ENCODE measurements around the gene PNMA1.

DNA sequence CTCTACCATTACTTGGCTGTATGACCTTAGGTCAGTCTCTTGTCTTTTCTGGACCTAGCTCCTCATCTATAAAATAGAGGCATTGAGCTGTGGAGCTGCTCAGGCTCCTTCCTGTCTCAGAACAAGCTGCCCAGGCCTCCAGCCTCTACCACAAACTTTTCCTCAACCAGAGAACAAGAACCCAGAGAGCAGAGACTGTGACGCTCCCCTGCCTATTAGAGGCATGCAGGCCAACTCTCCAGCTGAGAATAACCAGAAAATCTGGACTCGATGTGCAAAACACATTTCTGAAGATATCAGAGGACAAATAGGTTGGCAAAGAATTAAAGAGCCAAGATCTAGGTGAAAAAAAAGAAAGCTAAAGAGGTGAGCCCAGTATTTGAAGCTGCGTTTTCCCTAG is 17.8 kb upstream of the PNMA1 start:
- no peak for TF ChIP-seq EZH2 (IDR thresholded peaks at IDR 0.05; ENCODE audit: borderline replicate concordance, low read depth, low read length)
- TF ChIP-seq, protein P1, sequence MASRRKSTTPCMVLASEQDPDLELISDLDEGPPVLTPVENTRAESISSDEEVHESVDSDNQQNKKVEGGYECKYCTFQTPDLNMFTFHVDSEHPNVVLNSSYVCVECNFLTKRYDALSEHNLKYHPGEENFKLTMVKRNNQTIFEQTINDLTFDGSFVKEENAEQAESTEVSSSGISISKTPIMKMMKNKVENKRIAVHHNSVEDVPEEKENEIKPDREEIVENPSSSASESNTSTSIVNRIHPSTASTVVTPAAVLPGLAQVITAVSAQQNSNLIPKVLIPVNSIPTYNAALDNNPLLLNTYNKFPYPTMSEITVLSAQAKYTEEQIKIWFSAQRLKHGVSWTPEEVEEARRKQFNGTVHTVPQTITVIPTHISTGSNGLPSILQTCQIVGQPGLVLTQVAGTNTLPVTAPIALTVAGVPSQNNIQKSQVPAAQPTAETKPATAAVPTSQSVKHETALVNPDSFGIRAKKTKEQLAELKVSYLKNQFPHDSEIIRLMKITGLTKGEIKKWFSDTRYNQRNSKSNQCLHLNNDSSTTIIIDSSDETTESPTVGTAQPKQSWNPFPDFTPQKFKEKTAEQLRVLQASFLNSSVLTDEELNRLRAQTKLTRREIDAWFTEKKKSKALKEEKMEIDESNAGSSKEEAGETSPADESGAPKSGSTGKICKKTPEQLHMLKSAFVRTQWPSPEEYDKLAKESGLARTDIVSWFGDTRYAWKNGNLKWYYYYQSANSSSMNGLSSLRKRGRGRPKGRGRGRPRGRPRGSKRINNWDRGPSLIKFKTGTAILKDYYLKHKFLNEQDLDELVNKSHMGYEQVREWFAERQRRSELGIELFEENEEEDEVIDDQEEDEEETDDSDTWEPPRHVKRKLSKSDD (conservative IDR thresholded peaks at IDR 0.05; ENCODE audit: low read length): no peak
- no peak for TF ChIP-seq TAF7 (tag; IDR thresholded peaks at IDR 0.05)
- no peak for TF ChIP-seq EHMT2 (IDR thresholded peaks at IDR 0.05)
- TF ChIP-seq, protein P2, sequence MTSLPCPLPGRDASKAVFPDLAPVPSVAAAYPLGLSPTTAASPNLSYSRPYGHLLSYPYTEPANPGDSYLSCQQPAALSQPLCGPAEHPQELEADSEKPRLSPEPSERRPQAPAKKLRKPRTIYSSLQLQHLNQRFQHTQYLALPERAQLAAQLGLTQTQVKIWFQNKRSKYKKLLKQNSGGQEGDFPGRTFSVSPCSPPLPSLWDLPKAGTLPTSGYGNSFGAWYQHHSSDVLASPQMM (CRISPR knock-in tag; IDR thresholded peaks at IDR 0.05): no peak
- TF ChIP-seq, protein P3, sequence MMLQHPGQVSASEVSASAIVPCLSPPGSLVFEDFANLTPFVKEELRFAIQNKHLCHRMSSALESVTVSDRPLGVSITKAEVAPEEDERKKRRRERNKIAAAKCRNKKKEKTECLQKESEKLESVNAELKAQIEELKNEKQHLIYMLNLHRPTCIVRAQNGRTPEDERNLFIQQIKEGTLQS (IDR thresholded peaks at IDR 0.05): no peak
- TF ChIP-seq, protein P3 (CRISPR knock-in tag; conservative IDR thresholded peaks at IDR 0.05): no peak
- no peak for TF ChIP-seq SRF (CRISPR knock-in tag; IDR thresholded peaks at IDR 0.05)
- no peak for TF ChIP-seq ZNF785 (CRISPR knock-in tag; IDR thresholded peaks at IDR 0.05)
- TF ChIP-seq, protein P4, sequence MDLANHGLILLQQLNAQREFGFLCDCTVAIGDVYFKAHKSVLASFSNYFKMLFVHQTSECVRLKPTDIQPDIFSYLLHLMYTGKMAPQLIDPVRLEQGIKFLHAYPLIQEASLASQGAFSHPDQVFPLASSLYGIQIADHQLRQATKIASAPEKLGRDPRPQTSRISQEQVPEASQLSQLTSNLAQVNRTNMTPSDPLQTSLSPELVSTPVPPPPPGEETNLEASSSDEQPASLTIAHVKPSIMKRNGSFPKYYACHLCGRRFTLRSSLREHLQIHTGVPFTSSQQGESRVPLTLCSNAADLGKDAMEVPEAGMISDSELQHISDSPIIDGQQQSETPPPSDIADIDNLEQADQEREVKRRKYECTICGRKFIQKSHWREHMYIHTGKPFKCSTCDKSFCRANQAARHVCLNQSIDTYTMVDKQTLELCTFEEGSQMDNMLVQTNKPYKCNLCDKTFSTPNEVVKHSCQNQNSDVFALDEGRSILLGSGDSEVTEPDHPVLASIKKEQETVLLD (IDR thresholded peaks at IDR 0.05): no peak
- TF ChIP-seq POLR2AphosphoS5 (IDR thresholded peaks at IDR 0.05; ENCODE audit: control insufficient read depth, insufficient read depth, low read depth, low read length): no peak
- no peak for TF ChIP-seq BHLHE40 (IDR thresholded peaks at IDR 0.05; ENCODE audit: low read length)
